Suprapubic skin (tissue), 3 donors: Measurements from ENCODE around the gene ATP5ME.

Experiments used
- POLR2A ChIP-seq, 2 donors: fragments of 450-650 bp; IDR thresholded peaks; one replicate each; pipeline ENCODE4 v1.6.1; 2017; ENCODE audit warnings: antibody characterized with exemption in 2 of 2, mild to moderate bottlenecking in 2 of 2, moderate library complexity in 2 of 2
- TF ChIP-seq, protein P1 (sequence below), 2 donors: fragments of 200-600 bp in 1 of 2; fragments of 450-650 bp in 1 of 2; sonication (generic) in 1 of 2; IDR thresholded peaks; one replicate each; pipeline ENCODE4 v1.5.1; 2016 to 2019; ENCODE audit warnings: antibody characterized with exemption in 2 of 2, mild to moderate bottlenecking in 1 of 2, moderate library complexity in 1 of 2

DNA sequence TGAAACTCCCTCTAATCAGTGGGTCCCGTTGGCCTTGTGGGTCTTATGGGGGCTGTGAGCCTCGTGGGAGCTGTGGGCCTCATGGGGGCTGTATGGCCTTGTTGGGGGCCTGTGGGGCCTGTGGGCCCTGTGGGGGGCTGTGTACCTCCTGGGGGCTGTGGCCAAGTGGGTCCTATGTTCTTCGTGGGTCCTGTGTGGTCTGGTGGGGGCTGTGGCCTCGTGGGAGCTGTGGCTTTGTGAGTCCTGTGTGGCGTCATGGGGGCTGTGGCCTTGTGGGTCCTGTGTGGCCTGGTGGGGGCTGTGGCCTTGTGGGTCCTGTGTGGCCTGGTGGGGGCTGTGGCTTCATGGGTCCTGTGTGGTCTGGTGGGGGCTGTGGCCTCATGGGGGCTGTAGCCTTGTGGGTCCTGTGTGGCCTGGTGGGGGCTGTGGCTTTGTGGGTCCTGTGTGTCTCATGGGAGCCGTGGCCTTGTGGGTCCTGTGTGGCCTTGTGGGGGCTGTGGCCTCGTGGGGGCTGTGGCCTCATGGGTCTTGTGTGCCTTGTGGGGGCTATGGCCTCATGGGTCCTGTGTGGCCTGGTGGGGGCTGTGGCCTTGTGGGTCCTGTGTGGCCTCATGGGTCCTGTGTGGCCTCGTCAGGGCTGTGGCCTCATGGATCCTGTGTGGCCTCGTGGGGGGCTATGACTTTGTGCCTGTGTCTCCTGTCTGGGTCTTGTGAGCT lies 39.0 kb upstream of the ATP5ME start:
- no peak for TF ChIP-seq POLR2A (IDR thresholded peaks at IDR 0.05)
- TF ChIP-seq, protein P1, sequence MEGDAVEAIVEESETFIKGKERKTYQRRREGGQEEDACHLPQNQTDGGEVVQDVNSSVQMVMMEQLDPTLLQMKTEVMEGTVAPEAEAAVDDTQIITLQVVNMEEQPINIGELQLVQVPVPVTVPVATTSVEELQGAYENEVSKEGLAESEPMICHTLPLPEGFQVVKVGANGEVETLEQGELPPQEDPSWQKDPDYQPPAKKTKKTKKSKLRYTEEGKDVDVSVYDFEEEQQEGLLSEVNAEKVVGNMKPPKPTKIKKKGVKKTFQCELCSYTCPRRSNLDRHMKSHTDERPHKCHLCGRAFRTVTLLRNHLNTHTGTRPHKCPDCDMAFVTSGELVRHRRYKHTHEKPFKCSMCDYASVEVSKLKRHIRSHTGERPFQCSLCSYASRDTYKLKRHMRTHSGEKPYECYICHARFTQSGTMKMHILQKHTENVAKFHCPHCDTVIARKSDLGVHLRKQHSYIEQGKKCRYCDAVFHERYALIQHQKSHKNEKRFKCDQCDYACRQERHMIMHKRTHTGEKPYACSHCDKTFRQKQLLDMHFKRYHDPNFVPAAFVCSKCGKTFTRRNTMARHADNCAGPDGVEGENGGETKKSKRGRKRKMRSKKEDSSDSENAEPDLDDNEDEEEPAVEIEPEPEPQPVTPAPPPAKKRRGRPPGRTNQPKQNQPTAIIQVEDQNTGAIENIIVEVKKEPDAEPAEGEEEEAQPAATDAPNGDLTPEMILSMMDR (IDR thresholded peaks at IDR 0.05) = no peak
